Measurements from ENCODE around the gene LSS.

The LSS gene

DNA sequence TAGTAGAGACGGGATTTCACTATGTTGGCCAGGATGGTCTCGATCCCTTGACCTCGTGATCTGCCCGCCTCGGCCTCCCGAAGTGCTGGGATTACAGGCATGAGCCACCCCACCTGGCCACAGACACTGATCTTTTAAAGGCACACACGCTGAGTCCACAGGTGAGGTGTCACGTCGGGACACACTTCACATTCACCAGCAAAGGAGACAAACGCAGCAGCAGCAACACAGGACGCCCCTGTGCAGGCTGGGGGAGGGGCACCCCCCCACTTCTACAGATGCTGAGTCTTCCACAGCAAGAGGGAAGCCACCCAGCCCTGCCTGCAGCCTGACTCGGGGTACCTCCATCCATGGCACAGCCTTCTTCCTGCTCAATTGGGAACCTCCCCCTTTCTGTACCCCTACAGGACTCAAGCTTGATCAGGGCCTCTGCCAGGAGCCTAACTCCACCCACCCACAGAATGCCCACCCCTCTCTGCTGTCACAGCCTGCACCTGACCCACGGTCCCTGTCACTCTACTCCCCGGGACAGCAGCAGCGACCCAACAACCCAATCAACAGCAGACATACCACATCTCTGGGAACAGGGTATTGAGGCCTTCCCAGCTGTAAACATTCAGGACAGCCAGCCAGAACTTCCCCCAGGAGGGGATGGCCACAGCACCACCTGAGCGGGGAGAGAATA lies 9.5 kb downstream of the LSS start:
- no peak for DNase-seq

DNA sequence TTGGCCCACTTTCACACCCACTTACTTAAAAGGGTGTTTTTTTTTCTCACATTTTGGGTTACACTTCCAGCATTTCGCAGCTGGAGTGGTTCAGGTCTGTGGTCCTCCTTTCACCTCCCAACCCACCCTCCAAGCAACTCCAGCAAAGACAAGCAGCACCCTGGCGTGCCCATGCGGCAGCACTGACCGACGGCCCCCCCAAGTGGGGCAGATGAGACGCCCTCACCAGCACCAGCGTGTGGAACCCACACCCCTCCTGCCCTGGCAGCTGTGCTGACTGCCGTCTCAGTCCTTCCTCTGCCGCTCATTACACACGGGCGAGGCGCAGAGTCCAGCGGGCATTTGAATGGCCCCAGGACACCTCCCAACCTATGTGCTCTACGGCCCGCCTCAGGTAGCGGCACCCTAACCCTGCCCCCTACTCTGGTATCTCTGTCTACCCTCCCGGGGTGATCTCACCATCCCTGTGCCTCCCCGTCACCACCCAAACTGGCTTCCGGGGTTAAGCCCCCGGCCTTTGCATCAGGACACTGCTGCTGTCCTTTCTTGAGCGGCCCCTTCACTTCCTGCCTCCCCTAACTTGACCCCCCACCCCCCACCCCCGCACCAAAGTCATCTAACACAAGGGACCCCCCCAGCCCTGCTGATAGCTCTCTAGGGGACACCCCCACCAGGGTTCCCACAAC lies 10.9 kb downstream of the LSS start:
- DNase-seq: no peak

DNA sequence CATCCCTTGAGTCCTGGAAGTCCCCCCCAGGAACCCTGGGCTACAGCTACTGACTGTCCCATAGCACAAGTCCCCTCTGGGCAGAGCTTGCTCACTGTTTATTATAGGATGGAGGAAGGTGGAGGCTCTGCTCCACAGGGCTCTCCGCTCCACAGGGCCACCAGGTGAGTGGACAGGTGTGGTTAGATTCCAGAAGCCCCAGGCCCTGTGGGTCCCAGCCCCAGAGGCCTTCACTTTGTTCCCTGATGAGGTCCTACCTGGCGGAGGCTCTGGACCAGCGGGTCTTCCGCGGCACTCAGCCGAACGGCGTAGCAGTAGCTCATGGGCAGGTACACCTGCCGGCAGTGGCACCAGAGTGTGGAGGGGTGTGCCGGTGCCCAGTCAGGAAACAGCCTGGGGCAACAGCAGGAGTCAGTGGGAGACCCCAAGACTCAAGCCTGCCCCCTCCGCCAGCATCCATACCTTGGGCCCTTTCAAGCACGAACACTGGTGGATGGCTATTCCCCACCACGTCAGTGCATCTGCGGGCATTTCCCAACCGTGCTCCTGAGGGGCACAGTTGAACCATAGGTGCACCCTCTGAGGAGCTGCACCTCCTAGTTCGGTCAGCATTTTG lies 12.3 kb downstream of the LSS start:
- DNase-seq: no peak

DNA sequence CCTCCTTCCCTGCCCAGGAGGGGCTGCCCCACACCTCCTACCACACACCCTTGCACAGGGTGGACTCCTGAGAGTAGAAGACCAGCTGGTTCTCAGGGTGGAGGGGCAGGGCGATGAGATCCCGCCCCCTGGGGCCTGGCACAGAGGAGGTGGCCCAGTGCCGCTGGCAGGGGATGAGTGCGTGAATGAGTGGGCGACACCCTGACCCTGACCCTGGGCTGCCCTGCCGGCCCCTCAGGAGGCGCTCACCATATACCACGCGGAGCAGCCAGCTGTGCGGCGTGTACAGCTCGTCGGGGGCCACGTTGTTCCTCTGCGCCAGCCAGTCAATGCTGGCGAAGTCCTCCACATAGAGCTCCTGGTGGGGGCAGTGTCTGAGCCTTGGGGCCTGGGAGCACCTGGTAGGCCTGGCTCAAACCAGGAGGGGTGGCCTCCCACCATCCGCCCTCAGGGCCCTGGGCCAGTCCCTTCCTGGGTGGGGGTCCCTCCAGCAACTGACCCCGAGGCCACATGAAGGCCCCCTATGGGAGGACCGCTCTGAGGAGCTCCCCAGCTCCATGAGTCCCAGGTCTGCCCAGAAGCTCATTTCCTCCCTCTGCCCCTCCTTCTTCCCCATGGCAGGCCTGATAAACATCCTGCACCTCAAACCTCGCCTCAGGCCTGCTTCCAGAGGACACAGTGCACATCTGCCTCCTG lies 13.0 kb downstream of the LSS start:
- DNase-seq: no peak

DNA sequence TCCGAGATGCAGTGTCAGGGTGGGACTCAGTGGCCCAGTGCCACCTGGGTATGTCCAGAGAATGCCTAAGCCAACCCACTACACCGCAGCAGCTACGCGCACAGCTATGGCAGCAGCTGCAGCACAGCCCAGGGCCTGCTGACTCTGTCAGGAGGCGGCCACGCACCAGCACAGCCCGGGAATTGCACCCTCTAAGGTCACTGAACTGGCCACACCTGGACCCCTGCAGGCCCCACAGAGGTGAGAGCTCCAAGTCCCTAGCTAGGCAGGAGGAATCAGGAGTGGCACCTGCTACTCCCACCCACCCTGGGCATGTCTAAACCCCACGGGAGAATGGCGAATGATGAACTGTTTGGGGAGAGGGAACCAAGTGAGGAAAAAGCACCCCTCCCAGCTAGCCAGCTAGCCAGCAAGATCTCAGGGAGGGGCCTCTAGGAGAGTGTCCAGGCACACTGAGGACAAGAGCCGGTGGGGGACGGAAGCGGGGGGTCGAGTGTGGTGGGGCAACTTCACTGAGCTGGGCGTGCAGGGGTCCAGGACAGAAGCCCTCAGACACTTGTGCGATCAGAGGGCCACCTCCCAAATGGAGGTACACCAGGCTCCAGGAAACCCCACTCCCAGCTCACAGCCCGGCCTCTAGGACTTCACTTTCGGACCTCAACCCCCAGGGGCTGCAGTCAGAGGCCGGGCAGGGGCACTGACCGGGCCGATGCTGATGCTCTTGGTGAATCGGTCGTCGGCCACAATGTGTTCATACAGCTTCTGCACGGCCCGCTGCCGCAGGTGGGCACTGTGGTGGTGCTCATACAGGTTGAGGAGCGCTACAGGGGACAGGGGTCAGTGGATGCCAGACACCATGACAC lies 13.9 kb downstream of the LSS start:
- no peak for DNase-seq

DNA sequence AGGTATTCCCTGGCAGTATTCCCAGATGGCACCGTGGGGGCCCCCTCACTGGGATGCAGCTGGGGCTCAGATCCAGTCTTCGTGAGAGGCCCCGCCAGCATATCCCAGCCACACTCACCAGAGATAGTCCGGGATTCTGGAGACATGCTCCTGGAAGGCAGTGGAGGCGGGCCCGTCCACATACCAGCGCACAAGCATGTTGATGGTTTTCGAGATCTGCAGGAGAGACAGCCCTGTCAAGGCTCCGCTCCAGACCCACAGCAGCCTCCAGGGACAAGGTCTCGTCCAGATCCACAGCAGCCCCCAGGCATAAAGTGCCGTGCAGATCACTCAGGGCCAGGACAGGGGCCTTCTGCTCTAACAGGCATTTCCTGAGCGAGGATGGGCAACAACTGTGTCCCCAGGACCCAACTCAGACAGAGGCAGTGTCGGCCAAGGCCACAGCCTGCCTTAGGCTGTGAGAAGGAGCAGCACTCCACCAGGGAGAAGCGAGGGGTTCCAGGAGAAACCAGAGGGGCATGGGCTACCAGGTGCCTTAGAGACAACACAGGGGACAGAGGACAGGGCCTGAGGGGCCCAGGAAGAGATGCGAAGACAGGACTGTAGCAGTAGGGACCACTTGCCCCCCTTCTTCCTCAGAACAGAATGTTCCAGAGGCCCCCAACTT lies 14.8 kb downstream of the LSS start:
- DNase-seq: no peak

DNA sequence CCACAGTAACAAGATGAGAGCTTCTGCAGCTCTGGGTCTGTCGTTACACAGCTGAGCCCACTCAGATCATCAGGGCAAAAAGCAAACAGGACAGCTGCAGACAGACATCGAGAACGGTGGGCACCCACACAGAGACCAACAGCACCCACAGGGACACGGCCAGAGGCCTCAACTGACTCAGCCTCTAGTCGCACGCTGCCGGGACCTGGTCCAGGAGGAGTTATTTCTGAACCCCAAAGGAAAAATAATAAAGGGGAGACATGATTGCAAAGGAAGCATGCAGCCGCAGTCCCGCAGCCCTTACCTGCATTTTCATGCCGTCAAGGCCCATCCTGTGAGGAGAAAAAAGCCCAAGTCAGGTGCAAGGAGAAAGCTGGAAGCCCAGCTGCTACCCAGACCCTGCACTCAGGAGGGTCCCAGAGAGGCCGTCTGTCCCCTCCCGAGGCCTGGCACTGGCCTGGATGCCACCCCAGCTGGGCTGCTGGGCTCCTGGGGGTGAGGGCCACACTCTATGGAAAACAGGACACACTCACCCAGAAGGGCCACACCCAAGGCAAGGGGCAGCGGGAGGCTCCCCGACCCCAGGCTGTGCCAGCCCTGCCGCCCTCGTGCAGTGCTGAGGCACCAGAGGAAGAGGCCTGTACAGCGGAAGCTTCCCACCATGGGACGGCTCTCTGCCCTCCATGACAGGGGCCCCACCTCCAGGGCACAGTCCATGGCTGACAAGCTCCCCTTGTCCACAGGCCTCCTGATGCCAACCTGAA lies 15.7 kb downstream of the LSS start:
- no peak for DNase-seq

DNA sequence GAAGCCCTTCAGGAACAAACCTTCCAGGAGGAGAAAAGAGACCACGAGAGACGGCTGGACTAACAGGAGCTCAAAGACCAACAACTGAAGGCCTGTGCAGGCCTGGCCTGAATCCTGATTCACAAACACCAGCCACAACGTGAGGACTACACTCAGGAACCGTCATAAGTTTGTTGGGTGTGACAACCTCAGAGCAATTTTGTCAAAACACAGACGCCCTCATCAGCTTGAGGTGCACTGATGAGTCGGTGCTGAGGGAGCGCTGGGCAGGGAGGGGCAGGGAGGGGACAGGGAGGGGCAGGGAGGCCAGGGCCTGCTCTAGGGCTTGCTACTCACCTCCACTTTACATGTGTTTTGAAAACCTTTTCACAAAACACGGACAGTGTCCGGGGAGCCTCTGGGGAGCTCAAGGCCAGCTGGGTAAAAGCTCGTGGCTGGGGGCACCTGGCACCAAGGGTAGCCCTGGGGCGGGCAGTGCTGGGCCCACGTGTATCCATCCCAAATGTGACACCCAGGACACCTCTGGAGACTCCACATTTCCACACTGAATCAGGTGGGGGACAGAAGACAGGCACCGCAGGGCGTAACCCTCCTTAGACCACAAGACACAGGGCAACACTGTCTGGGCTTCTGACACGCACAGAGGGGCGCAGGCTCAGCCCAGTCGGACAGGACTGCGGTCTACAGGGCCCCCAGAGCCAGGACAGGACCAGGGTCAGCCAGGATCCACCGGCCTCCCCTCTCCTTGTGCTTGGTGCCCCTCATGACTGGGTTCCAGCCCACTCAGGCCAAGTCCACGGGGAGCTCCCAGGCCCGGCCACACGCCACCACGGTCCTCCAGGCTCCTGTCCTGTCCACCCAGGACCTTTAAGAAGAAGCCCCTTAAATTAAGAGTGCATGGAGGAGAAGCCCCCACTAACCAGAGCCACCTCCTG lies 16.5 kb downstream of the LSS start:
- DNase-seq: no peak

DNA sequence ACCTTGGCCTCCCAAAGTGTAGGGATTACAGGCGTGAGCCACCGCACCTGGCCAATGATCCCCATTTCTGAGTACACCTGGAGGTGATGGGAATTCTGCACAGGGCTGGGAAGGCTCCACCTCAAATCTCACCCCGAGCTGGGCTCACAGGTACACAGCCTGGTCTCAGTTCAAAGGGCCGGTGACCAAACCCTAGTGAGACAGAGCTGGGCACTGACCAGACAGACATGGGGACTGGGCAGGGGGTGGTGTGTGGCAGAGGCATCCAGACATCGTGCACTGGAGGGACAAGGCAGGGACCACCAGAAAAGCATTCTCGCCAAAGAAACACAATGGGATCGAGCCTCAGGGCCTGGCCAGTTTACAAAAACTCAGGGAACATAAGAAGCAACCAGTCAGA lies 17.2 kb downstream of the LSS start:
- DNase-seq: no peak

DNA sequence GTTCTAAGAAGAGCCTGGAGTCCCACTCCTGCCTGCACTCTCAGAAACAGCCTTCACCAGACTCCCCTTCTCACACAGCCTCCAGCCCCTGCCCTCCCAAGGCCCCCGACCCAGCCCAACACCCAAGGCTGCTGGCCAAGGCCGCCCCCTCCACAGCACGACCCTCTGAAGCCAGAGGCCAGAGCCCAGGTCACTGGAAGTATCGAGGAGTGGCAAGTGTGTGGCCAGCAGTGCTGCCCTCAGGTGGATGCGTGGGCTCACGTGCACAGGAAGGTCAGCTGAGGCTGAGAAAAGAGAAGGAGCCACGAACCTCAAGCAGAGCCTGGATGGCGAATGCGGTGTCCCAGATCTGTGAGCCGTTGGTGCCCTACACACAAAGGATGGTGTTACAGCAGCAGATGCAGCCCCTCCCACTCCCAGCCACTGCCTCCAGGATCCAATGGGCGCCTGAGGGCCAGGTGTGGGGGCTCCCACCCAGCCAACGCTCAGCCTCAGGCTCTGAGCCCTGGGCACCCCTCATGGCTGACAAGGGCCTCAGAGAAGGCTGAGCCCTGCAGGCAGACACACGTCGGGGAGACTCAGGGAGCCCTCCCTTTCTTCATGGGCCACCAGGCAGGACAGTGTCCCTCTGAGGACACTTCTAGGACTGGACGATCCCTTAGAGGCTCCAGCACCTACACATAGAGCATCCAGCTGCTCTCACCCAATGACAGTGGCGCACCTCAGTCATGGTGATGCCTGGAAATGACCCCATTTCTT lies 18.0 kb downstream of the LSS start:
- no peak for DNase-seq

DNA sequence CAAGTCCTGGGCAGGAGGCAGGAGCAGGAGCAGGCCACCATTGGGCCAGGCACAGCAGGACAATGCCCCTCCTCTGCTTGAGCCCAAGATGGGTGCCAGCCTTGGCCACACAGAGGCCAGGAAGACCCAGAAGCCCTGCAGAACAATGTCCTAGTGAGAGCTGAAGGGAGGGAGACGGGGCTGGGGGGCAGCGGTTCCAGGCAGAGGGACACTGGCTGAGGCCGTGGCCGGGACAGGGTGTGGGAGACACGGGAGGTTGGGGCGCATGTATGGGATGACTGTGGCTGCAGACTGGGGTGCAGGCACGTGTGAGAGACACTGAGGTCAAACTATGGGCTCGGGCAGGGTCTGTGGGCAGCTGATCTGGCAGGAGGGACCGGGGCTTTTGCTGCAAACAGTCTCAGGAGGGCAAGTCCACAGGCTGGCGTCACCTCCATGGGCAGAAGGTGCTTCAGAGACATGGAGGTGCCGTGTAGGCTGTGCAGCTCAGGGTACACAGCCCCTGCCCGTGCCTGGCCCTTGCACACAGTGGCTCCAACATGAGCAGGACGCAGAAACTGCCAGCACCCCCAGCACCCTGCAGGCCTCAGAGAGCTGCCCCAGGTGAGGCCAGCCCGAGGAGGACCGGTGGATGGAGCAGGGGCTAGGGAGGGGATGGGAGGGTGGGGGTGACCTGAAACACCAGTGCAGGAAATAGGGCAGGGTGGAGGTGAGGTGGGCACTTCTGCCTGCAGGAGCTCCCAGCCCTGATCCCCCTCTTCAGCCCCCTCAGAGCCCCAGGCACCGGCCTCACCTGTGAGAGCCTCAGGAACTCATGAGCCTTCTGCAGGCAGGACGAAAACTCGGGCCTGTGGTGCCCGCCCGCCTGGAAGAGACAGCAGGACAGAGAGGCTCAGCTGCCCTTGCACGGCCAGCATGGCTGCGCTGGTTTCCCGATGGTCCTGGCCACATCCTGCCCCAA lies 19.5 kb downstream of the LSS start:
- no peak for DNase-seq

DNA sequence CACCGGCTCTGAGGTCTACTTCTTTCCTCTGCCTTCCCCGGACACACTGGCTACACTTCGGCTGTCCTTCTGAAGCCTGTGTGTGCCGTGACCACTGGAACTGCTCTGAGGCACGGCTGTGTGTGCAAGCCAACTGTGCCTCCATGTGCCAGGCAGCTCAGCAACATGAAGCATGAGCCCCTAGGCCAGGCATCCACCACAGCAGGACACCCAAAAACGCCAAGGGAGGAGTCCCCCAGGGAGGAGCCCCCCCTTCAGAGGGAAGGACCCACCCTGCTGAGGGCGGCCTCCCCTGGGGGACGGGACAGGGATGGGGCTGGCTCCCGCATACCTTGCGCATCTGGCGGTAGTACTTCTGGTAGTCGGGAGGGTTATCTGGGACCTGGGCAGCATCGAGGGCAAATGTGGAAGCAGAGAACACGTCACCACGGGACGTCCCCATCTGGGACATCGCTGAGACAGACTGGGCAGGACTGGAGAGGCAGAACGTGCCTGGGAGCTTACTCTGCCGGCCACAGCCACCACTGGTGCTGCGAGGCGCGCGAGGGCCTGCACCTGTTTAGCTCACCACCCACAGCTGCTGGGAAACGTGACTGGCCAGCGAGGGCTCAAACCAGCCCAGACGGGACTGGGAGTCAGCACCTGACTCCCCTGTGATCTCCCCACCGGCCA lies 20.5 kb downstream of the LSS start:
- DNase-seq: no peak

DNA sequence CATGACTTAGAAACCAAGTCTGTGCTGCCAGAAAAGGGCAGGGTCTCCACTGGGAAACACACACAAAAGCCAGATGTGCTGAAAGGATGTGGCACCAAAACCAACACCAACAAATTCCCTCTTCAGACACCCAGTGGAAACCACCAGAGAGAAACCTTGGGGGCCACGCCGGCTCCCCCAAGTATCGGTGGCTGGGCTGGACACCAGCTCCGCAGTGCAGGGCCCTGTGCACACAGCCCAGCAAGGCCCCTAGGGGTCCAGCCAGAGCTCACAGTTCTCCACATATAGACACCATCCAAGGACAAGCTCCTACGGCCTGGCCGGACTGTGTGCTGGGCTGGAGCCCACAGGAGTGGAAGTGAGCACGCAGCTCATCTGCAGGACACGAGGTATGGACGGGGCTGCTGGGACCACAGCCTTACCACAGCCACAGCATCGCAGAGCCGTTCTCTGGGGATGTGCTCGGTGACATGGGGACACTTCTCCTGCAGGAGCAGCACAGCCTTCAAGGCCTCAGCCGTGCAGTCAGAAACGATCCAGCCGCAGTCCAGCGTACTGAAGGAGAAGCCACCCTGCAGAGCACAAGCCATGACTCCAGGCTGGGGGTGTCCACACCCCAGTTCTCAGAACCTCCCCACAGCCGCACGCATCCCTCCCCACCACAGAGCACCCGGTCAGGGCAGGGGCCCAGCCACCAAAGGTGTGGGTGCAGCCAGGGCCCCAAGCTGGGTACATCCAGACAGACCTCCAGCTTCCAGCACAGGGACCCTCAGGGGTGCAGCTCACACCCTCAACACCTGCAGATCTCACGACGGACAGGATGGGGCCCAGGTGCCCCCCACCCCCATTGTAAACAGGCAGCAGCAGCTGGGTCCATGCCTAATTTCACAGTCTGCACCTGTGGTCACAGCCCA lies 21.3 kb downstream of the LSS start:
- no peak for DNase-seq

DNA sequence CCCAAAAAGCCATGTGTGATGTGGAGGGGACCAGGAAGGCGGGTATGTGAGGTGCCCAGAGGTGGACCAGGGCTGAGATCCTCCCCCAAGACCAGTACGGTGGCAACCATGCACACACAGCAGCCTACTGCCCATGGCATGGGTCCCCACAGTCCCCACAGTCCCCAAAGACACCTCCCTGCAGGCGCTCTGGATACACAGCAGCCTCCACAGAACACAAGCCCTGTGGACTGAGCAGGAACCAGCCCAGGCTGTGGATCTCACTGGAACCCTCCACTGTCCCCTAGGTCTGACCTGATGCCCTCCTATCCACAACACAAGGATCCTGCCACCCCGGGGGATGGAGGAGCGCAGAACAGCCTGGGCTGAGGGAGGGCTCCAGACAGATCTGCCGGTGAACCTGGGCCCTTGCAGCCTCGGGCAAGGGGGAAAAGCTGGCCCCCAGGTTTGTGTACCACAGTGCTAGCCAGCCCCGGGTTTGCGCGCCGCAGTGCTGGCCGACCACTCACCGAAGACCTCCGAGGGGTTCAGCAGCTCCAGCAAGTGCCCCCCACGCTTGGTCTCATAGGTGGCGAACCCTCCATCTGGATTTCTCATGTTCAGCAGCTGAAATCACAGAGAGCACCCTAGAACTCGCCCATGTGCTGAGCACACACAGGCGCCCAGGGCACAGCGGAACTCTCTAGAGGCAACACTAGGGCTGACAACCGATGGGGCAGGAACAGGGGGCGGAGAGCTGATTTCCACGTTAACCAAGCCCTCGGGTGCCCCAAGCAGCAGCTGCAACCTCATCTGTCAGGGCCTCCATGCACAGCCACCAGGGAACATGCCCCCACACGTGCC lies 22.2 kb downstream of the LSS start:
- no peak for DNase-seq

DNA sequence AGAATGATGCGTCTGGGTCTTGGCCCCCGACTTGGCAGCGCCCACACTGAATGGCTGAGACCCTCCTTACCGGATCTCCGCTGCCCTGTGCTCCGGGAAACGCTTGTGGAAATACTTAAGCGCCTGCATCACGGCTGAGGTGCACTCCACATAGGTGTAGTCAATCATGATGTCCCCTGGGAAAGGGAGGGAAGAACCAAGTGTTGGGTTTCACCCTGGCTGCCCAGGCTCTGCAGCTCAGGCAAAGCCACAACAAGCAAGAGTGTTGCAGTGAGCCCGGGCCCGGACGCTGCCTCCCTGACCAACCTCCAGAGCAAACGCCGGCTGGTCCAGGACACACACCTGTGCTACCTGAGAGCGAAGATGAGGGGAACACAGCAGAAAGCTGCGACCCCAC lies 22.8 kb downstream of the LSS start:
- DNase-seq: no peak

DNA sequence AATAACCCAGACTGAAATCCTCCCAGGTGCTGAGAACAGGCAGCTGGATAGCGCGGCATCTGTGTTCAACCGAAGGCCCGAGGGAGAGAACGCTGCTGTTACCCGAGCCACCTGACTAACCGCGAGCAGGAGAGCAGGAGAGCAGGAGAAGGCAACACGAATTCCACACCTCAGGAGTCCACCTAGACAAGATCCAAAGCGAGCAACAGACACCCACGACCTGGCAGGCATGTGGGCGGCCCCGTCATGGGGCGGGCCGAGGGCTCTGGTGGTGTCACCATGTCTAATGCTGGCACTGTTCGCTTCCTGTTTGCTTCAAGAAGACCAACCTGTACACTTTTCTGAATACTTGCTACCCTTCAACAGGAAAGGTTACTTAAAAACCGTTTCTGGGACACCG lies 23.4 kb downstream of the LSS start:
- no peak for DNase-seq
